Neuronal stem cell (in vitro differentiated cells): Measurements from ENCODE around the gene LAYN.

Experiments used
- DNase-seq: peaks from one replicate; pipeline ENCODE4 v3.0.0-alpha.2; 2013; ENCODE audit warnings: low spot score
- H2AFZ ChIP-seq: one replicate; pipeline ENCODE4 v1.6.1; 2013; ENCODE audit warnings: mild to moderate bottlenecking, low read length, inconsistent platforms
- H2AK5ac ChIP-seq: 2 replicates; pipeline ENCODE4 v1.6.1; 2013; ENCODE audit warnings: low read depth, mild to moderate bottlenecking, inconsistent platforms, low read length, moderate library complexity, mixed read lengths
- H2BK120ac ChIP-seq: 2 replicates; pipeline ENCODE4 v1.6.1; 2013; ENCODE audit warnings: low read depth, mild to moderate bottlenecking, inconsistent platforms, low read length, moderate library complexity, mixed read lengths
- H2BK12ac ChIP-seq: one replicate; pipeline ENCODE4 v1.6.1; 2013; ENCODE audit warnings: low read length, inconsistent platforms
- H2BK15ac ChIP-seq: 2 replicates; pipeline ENCODE4 v1.6.1; 2013; ENCODE audit warnings: mild to moderate bottlenecking, low read length, inconsistent platforms, mixed read lengths
- H2BK5ac ChIP-seq: one replicate; pipeline ENCODE4 v1.6.1; 2013; ENCODE audit warnings: inconsistent platforms, mild to moderate bottlenecking, low read length, moderate library complexity
- H3K14ac ChIP-seq: one replicate; pipeline ENCODE4 v1.6.1; 2013; ENCODE audit warnings: low read length, inconsistent platforms
- H3K18ac ChIP-seq: 2 replicates; pipeline ENCODE4 v1.6.1; 2013; ENCODE audit warnings: low read length, inconsistent platforms
- H3K23ac ChIP-seq: 2 replicates; pipeline ENCODE4 v1.6.1; 2013; ENCODE audit warnings: low read depth, mild to moderate bottlenecking, mixed read lengths, low read length, inconsistent platforms; ENCODE audit not compliant: poor library complexity
- H3K27ac ChIP-seq: replicated peaks from 3 replicates; pipeline ENCODE4 v1.5.1; 2013; ENCODE audit warnings: low read length, inconsistent platforms
- H3K27me3 ChIP-seq, 3 experiments: 2 replicates each; pipeline ENCODE4 v1.6.1; 2013; ENCODE audit warnings: low read length in 3 of 3, mild to moderate bottlenecking in 2 of 3, inconsistent platforms in 1 of 3, low read depth in 1 of 3, mixed read lengths in 1 of 3, moderate library complexity in 1 of 3; ENCODE audit not compliant: control insufficient read depth in 3 of 3, insufficient read depth in 3 of 3
- H3K36me3 ChIP-seq, 2 donors: replicated peaks in 1 of 2; 2 replicates each; pipeline ENCODE4 v1.6.1; 2013; ENCODE audit warnings: low read length in 2 of 2; ENCODE audit not compliant: control insufficient read depth in 2 of 2, insufficient read depth in 2 of 2
- H3K4ac ChIP-seq: 2 replicates; pipeline ENCODE4 v1.6.1; 2013; ENCODE audit warnings: inconsistent platforms, mild to moderate bottlenecking, low read length, moderate library complexity
- H3K4me1 ChIP-seq, 2 donors: 1 replicate in 1 of 2; 2 replicates in 1 of 2; pipeline ENCODE4 v1.6.1; 2013; ENCODE audit warnings: low read length in 2 of 2, low read depth in 1 of 2; ENCODE audit not compliant: control insufficient read depth in 2 of 2, insufficient read depth in 1 of 2
- H3K4me2 ChIP-seq: one replicate; pipeline ENCODE4 v1.6.1; 2013; ENCODE audit warnings: mild to moderate bottlenecking, low read length, inconsistent platforms; ENCODE audit not compliant: insufficient read depth, poor library complexity, severe bottlenecking
- H3K4me3 ChIP-seq, 2 donors: 2 replicates each; pipeline ENCODE4 v1.5.1; 2013; ENCODE audit warnings: low read length in 2 of 2, mild to moderate bottlenecking in 2 of 2, inconsistent platforms in 1 of 2, moderate library complexity in 1 of 2
- H3K79me1 ChIP-seq: one replicate; pipeline ENCODE4 v1.6.1; 2013; ENCODE audit warnings: low read depth, mild to moderate bottlenecking, inconsistent platforms, low read length, moderate library complexity
- H3K9ac ChIP-seq: one replicate; pipeline ENCODE4 v1.6.1; 2013; ENCODE audit warnings: mild to moderate bottlenecking, low read depth, low read length, inconsistent platforms; ENCODE audit not compliant: poor library complexity
- H3K9me3 ChIP-seq, 2 donors: replicated peaks in 1 of 2; 2 replicates each; pipeline versions ENCODE3 to v1.6.1; 2013; ENCODE audit warnings: low read length in 2 of 2, mild to moderate bottlenecking in 2 of 2, inconsistent platforms in 1 of 2, low read depth in 1 of 2, mixed read lengths in 1 of 2, moderate library complexity in 1 of 2; ENCODE audit not compliant: control insufficient read depth in 2 of 2, insufficient read depth in 1 of 2
- H4K8ac ChIP-seq: one replicate; pipeline ENCODE4 v1.6.1; 2013; ENCODE audit warnings: low read depth, mild to moderate bottlenecking, inconsistent platforms, low read length, moderate library complexity
- H4K91ac ChIP-seq: one replicate; pipeline ENCODE4 v1.6.1; 2013; ENCODE audit warnings: low read length, low read depth, mild to moderate bottlenecking, inconsistent platforms; ENCODE audit not compliant: poor library complexity
- WGBS, 2 donors: extraction: QIAGEN DNeasy Blood & Tissue Kit; methylation state at CpG; one replicate each; pipeline ENCODE4 v1.1.7; 2013; ENCODE audit warnings: missing lambda C conversion rate in 2 of 2, mixed read lengths in 1 of 2; ENCODE audit not compliant: insufficient read length in 2 of 2, insufficient replicate concordance in 1 of 2; ENCODE audit errors: extremely low coverage in 2 of 2; 5-methylcytosine and 5-hydroxymethylcytosine counted together

LAYN gene

GRCh38 chr11:111540937-111541253, 375 bp downstream of the LAYN start:
- H2AK5ac ChIP-seq, result peak overlapping the region; percentile 20
- no peak overlapping the region for H3K14ac ChIP-seq
- WGBS, 2 donors, result no CpG with 5 or more reads among the region's 22 CpGs
- H2BK120ac ChIP-seq, result no peak overlapping the region
- H2BK5ac ChIP-seq, result no peak overlapping the region
- H4K8ac ChIP-seq, result no peak overlapping the region
- peak overlapping the region; percentile 85 for H3K9ac ChIP-seq
- peak overlapping the region; percentile 86 for H3K23ac ChIP-seq
- no peak overlapping the region for H3K4ac ChIP-seq
- H3K4me2 ChIP-seq, result peak overlapping the region; percentile 93
- H3K4me3 ChIP-seq, result peak overlapping the region; percentile 28 to 86
- H3K18ac ChIP-seq, result peak overlapping the region; percentile 77
- no peaks in the 10 kb centered on the region for H3K36me3 ChIP-seq
- no peak for DNase-seq
- no peak overlapping the region for H3K27ac ChIP-seq
- peaks cover 7 to 8% of the 10 kb centered on the region in 2 donors for H3K4me1 ChIP-seq
- H2BK12ac ChIP-seq, result peak overlapping the region; percentile 43
- H4K91ac ChIP-seq, result no peak overlapping the region
- peak overlapping the region; percentile 87 for H2AFZ ChIP-seq
- H3K27me3 ChIP-seq, result peaks cover 15 to 87% (median 45%) of the 10 kb centered on the region in 3 experiments
- no peaks in the 10 kb centered on the region for H3K79me1 ChIP-seq
- H3K9me3 ChIP-seq, result peaks cover 0 to 3% of the 10 kb centered on the region in 2 donors
- H2BK15ac ChIP-seq, result no peak overlapping the region

DNA sequence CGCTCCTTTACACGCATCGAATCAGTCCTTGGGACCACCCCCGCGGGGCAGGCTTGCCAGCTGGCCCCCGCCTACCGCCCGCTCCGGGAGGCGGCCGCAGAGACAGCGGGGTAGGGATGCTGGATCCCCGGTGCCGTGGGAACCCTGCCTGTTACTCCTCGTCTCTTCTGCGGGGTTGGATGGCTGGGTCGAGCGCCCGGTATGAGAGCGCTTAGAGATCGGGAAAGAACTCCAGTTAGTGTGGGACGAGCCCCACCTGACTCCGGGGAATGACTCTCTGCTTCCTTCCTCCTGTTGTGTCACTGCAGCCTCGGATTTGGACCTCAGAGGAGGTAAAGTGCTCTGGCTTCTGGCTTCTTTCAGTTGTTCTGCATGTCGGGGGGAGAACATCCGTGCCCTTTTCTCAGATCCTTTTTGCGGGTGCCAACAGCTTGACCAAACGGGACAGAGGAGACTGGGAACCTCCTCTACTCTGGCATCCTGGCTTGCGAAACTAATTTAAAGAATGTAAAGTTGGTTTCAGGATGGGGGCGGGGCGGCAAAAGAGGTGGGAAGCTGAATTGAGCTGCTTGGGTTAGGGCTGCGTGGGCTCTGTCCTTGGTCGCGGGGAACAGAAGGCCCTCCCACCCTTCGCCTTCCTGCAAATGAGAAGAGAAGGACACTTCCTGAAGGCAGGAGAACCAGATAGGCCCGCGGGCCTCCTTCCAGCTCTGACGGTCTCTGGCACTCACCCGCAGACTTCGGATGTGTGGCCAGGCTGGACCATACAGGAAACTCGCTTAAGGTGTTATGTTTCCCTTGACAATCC, 938 bp downstream of the LAYN start:
- Histone ChIP-seq H3K4ac (no peak overlapping the region), H3K18ac (peak overlapping the region; percentile 77), H3K27ac (no peak overlapping the region), H3K36me3 (no peaks in the 10 kb centered on the region), H2AK5ac (peak overlapping the region; percentile 20), H2BK12ac (no peak overlapping the region), H3K79me1 (no peaks in the 10 kb centered on the region), H2AFZ (peak overlapping the region; percentile 87), H3K4me3 (peak overlapping the region in 1 of 2 donors; percentile 86), H3K14ac (no peak overlapping the region), H2BK5ac (no peak overlapping the region), H2BK15ac (peak overlapping the region; percentile 6), H3K9me3 (peaks cover 0 to 3% of the 10 kb centered on the region in 2 donors), H3K27me3 (peaks cover 15 to 84% (median 45%) of the 10 kb centered on the region in 3 experiments), H4K91ac (no peak overlapping the region), H2BK120ac (no peak overlapping the region), H3K23ac (peak overlapping the region; percentile 40), H3K4me1 (peaks cover 7 to 8% of the 10 kb centered on the region in 2 donors), H3K9ac (peak overlapping the region; percentile 85), H4K8ac (no peak overlapping the region), H3K4me2 (peak overlapping the region; percentile 93)
- DNase-seq, result peak; percentile 9
- WGBS, 2 donors, result no CpG with 5 or more reads among the region's 41 CpGs

GRCh38 chr11:111542606-111543275, 2.2 kb downstream of the LAYN start:
- Histone ChIP-seq H2BK15ac (no peak overlapping the region), H3K9ac (no peak overlapping the region), H2BK5ac (no peak overlapping the region), H3K9me3 (peaks cover 0 to 3% of the 10 kb centered on the region in 2 donors), H3K4ac (no peak overlapping the region), H2BK120ac (no peak overlapping the region), H3K4me3 (no peak overlapping the region), H3K14ac (no peak overlapping the region), H3K4me1 (peaks cover 7 to 8% of the 10 kb centered on the region in 2 donors), H2AFZ (no peak overlapping the region), H3K4me2 (no peak overlapping the region), H3K23ac (no peak overlapping the region), H3K18ac (no peak overlapping the region), H3K79me1 (no peaks in the 10 kb centered on the region), H2AK5ac (no peak overlapping the region), H3K36me3 (no peaks in the 10 kb centered on the region), H4K91ac (no peak overlapping the region), H2BK12ac (no peak overlapping the region), H4K8ac (no peak overlapping the region), H3K27me3 (peaks cover 15 to 75% (median 45%) of the 10 kb centered on the region in 3 experiments), H3K27ac (no peak overlapping the region)
- WGBS, 2 donors, result no CpG with 5 or more reads among the region's 10 CpGs
- no peak for DNase-seq

GRCh38 chr11:111548525-111548924, 8.0 kb downstream of the LAYN start:
- H3K9me3 ChIP-seq, result no peaks in the 10 kb centered on the region
- H2BK15ac ChIP-seq, result no peak overlapping the region
- no peak overlapping the region for H3K27ac ChIP-seq
- peaks cover 0 to 48% (median 0%) of the 10 kb centered on the region in 3 experiments for H3K27me3 ChIP-seq
- H2BK120ac ChIP-seq, result no peak overlapping the region
- no peaks in the 10 kb centered on the region for H3K79me1 ChIP-seq
- no peak overlapping the region for H2AK5ac ChIP-seq
- no peak overlapping the region for H4K91ac ChIP-seq
- H3K4me2 ChIP-seq, result no peak overlapping the region
- H2AFZ ChIP-seq, result no peak overlapping the region
- H3K14ac ChIP-seq, result no peak overlapping the region
- DNase-seq, result no peak
- H3K18ac ChIP-seq, result no peak overlapping the region
- no peak overlapping the region for H2BK5ac ChIP-seq
- no peak overlapping the region for H3K4ac ChIP-seq
- WGBS, 2 donors, result no CpG with 5 or more reads among the region's 2 CpGs
- H3K9ac ChIP-seq, result no peak overlapping the region
- H2BK12ac ChIP-seq, result no peak overlapping the region
- H4K8ac ChIP-seq, result no peak overlapping the region
- no peaks in the 10 kb centered on the region for H3K4me1 ChIP-seq
- no peak overlapping the region for H3K23ac ChIP-seq
- no peak overlapping the region for H3K4me3 ChIP-seq
- H3K36me3 ChIP-seq, result no peaks in the 10 kb centered on the region
